Liver (tissue), 3 donors: ENCODE data around the gene DZIP3.

ENCODE experiments used
- GABPA ChIP-seq, 2 donors: IDR thresholded peaks in 1 of 2; conservative IDR thresholded peaks in 1 of 2; 2 replicates each; pipeline ENCODE4 v1.6.1; 2016; ENCODE audit warnings: antibody characterized with exemption in 2 of 2, mild to moderate bottlenecking in 1 of 2, moderate library complexity in 1 of 2
- MAX ChIP-seq: IDR thresholded peaks from 2 replicates; pipeline ENCODE4 v1.6.1; 2016; ENCODE audit warnings: antibody characterized with exemption
- NR2F2 ChIP-seq: IDR thresholded peaks from 2 replicates; pipeline ENCODE4 v1.6.1; 2016; ENCODE audit warnings: antibody characterized with exemption
- RAD21 ChIP-seq, 2 donors: IDR thresholded peaks; 2 replicates each; pipeline ENCODE4 v1.6.1; 2016; ENCODE audit warnings: antibody characterized with exemption in 2 of 2, mild to moderate bottlenecking in 2 of 2
- RXRA ChIP-seq, 2 donors: IDR thresholded peaks; 2 replicates each; pipeline ENCODE4 v1.6.1; 2017 to 2018; ENCODE audit warnings: antibody characterized with exemption in 2 of 2, mild to moderate bottlenecking in 1 of 2
- TAF1 ChIP-seq: conservative IDR thresholded peaks from 2 replicates; pipeline ENCODE4 v1.6.1; 2016; ENCODE audit warnings: antibody characterized with exemption, mild to moderate bottlenecking
- YY1 ChIP-seq: IDR thresholded peaks from 2 replicates; pipeline ENCODE4 v1.6.1; 2016; ENCODE audit warnings: antibody characterized with exemption, mild to moderate bottlenecking
- TF ChIP-seq, protein P1 (sequence below): fragments of 150-350 bp; IDR thresholded peaks from 2 replicates; pipeline ENCODE4 v1.5.1; 2017; ENCODE audit warnings: improper control_type of control experiment, low read depth, low read length; ENCODE audit not compliant: missing input control
- TF ChIP-seq, protein P2 (sequence below): IDR thresholded peaks from 2 replicates; pipeline ENCODE4 v1.6.1; 2016; ENCODE audit warnings: antibody characterized with exemption
- TF ChIP-seq, protein P3 (sequence below): IDR thresholded peaks from 2 replicates; pipeline ENCODE4 v1.6.1; 2016; ENCODE audit warnings: antibody characterized with exemption
- donor health status: healthy.
- donor health status: healthy.

DNA sequence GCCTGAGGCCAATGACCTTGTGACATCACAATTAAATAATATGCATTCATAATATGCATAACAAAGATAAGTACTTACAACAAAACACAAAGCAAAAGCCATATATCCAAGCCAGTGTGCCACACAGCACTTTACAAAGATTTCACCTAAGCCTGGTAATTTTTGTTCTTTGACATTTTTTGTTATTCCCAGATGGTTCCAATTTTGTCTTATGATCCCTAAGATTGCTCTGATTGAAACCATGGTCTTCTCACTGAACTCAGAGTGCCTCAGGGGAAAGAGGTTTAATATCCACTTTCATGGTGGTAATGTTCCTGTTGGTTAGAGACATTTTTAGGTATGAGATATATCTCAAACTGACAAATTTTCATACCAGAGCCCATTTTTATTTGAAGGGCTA, 138.6 kb downstream of the DZIP3 start:
- TF ChIP-seq, protein P1, sequence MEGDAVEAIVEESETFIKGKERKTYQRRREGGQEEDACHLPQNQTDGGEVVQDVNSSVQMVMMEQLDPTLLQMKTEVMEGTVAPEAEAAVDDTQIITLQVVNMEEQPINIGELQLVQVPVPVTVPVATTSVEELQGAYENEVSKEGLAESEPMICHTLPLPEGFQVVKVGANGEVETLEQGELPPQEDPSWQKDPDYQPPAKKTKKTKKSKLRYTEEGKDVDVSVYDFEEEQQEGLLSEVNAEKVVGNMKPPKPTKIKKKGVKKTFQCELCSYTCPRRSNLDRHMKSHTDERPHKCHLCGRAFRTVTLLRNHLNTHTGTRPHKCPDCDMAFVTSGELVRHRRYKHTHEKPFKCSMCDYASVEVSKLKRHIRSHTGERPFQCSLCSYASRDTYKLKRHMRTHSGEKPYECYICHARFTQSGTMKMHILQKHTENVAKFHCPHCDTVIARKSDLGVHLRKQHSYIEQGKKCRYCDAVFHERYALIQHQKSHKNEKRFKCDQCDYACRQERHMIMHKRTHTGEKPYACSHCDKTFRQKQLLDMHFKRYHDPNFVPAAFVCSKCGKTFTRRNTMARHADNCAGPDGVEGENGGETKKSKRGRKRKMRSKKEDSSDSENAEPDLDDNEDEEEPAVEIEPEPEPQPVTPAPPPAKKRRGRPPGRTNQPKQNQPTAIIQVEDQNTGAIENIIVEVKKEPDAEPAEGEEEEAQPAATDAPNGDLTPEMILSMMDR, result no peak
- no peak for TF ChIP-seq YY1
- no peak for TF ChIP-seq RAD21 (IDR thresholded peaks at IDR 0.05)
- no peak for TF ChIP-seq MAX
- no peak for TF ChIP-seq RXRA (IDR thresholded peaks at IDR 0.05)
- TF ChIP-seq, protein P2, sequence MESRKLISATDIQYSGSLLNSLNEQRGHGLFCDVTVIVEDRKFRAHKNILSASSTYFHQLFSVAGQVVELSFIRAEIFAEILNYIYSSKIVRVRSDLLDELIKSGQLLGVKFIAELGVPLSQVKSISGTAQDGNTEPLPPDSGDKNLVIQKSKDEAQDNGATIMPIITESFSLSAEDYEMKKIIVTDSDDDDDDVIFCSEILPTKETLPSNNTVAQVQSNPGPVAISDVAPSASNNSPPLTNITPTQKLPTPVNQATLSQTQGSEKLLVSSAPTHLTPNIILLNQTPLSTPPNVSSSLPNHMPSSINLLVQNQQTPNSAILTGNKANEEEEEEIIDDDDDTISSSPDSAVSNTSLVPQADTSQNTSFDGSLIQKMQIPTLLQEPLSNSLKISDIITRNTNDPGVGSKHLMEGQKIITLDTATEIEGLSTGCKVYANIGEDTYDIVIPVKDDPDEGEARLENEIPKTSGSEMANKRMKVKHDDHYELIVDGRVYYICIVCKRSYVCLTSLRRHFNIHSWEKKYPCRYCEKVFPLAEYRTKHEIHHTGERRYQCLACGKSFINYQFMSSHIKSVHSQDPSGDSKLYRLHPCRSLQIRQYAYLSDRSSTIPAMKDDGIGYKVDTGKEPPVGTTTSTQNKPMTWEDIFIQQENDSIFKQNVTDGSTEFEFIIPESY, result no peak
- TF ChIP-seq, protein P3, sequence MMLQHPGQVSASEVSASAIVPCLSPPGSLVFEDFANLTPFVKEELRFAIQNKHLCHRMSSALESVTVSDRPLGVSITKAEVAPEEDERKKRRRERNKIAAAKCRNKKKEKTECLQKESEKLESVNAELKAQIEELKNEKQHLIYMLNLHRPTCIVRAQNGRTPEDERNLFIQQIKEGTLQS, result no peak
- no peak for TF ChIP-seq GABPA (IDR thresholded peaks at IDR 0.05 in 1 of 2, conservative IDR thresholded peaks at IDR 0.05 in 1 of 2)
- TF ChIP-seq TAF1, result no peak
- TF ChIP-seq NR2F2, result no peak
